Hepatic stellate cell (primary cell): Measurements from ENCODE around the gene MPHOSPH9.
A peak's percentile ranks its signal among the peaks of the same experiment; 100 is the strongest.

Experiments
- DNase-seq: peaks from one replicate; pipeline ENCODE4 v3.0.0; 2011; ENCODE audit warnings: low spot score

The MPHOSPH9 gene

GRCh38 chr12:123126294-123127181 is 106.4 kb downstream of the MPHOSPH9 start:
- peak; percentile 97 for DNase-seq

DNA sequence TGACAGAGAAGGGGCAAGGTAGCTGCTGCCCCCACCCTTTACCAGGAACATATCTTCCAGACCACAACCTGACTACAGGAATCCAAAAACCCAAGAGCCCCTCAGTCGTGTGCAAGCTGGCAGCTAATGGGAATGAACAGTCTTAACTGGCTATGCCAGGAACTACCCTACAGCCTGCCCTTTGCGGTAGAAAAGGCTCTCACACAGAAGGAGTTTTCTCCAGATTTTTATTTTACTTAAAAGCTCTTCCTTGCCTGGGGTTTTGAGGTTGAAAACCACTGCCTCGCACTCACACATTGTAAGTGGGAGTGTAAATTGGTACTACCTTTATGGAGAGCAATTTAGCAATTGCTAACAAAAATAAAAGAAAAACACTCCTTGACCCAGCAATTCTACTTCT is 110.3 kb downstream of the MPHOSPH9 start:
- no peak for DNase-seq

GRCh38 chr12:123121670-123122069 is 111.3 kb downstream of the MPHOSPH9 start:
- no peak for DNase-seq

DNA sequence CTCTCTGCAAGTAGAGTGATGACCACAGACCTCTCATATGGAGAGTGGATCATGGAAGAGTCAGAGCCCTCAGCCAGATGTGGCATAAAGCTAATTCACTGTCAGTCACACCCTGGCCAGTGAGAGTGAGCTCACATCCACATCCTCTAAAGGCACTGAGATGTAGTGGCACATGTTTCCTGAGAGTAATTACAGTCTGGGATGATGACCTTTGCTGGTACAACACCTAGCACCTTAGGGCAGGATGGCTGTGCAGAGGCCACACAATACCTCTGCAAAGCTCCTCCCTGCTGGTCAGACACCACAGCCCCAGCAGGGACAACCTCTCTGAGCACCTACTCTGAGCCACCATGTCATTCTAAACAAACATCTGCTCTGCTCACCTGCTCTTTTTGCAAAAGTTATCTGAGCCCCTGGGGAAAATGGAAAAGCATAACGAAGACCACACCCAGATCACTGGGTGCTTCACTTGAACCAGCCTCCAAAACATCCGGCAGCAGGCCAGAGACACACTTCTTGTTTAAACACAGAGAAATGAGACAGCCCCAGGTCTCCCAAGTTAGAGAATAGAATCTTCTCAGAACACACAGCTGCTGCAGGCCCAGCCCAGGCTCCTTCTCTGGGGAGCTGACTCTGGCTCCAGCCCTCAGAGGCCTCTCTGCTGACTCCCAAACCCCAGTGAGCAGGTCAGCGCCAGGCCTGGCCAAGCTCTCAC is 112.3 kb downstream of the MPHOSPH9 start:
- DNase-seq, result no peak

DNA sequence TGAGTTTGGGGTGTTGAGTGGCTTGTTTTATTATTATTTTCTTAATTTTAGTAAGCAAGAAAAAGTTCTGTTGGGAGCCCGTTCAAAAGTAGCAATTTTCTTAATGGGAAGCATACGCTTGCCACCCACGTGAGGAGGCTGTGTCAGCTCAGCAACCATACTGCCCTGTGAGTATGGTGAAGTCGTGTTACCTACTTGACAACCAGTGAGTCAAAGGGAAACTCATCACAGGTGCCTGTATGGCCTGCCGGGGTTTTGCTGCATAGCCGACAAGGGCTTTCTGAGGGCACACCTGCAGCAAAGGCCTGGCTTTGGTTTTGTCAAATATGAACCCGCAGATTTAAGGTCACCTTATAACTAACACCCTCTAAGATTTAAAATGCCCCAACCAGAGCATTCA is 113.1 kb downstream of the MPHOSPH9 start:
- no peak for DNase-seq

DNA sequence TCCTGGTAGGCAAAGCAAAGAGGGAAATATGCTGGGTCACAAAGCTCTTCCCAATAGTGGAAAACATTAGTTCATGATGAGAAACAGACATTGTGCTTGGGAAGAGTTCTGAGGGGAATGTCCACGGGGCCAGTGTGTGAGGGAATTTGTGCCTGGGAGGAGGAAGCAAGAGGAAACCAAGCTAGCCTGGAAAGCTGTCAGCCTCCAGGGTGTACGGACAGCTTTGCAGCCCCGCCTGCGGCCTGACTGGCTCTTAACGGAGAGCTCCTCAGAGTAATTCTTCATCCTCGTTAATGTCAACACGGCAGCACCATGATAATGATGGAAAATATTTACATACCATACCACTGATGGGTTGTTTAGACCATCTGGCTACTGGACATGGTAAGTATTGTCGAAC is 114.4 kb downstream of the MPHOSPH9 start:
- DNase-seq, result no peak

GRCh38 chr12:123115409-123116121 is 117.4 kb downstream of the MPHOSPH9 start:
- peak; percentile 92 for DNase-seq

DNA sequence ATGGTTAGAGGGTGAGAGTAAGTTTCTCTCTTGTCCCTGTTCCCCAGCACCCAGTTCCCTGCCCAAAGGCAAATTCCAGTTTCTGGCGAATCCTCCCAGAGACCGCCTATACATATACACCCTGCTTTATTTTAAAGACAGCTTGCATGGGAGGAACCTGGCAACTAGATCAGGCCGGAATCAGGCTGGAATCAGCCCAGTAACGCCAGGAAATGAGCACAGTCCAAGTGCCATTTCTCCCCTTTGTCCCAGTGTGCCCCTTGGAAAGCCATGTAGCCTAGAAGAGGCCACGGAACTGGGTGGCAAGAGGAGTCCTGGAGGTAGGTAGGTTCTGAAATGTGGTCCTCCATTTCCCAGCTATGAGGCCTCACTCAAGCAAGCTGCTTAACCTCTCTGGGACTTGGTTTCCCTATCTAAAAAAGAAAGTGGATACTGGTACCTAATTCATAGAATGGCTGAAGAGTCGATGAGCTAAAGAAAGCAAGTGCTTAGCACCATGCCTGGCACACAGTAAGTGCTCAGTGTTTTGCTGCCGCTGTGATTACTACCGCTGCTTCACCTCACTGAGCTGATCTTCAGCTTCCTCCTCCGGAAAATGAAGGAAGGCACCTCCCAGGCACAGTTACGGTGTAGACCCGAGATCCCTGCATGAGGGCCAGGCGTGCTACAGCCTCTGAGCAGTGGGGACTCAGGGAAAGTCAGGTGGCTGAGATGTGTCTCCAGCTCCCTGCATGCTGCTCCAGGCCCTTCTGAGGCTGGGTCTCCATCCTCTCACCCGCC is 118.4 kb downstream of the MPHOSPH9 start:
- DNase-seq, result no peak

- DNase-seq, result no peak
Measured at GRCh38 chr12:123113026-123113425, 119.9 kb downstream of the MPHOSPH9 start.

GRCh38 chr12:123111498-123112165 is 121.3 kb downstream of the MPHOSPH9 start:
- DNase-seq, result no peak

GRCh38 chr12:123109319-123109772 is 123.6 kb downstream of the MPHOSPH9 start:
- DNase-seq, result no peak

- DNase-seq, result no peak
Measured at GRCh38 chr12:123108682-123109066, 124.3 kb downstream of the MPHOSPH9 start.

DNA sequence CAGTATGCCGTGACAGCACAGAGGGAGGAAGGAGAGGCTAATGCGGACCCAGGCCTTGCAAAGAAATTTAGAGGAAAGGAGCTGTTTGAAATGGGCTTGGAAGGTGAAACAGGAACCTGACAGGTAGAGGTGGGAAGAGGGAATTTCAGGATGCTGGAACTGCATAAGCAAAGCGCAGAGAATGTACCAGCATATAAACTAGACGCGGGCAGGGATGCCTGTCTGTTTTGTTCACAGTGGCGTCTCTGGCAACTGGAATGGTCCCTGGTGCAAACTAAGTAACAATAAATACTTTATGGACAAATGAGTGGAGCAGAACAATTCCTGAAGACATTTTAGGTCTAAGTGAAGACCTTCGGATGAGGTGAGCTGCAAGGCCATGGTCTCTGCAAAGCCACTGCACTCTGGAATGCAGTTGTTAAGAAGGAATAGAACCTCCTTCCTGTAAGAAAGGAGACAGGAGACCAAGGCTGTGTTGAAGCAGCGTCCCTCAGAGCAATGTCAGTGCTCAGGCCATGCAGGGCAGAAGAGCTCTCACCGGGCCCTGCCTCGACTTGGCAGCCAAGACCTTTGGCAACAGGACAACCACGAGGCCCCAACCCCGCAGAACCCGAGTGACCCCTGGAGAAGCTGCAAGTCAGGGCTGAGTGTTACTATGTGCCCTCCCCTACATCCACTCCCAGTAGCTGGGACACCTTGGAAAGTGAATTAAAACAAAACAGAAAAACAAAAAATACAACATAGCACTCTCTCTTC is 124.8 kb downstream of the MPHOSPH9 start:
- DNase-seq, result no peak

DNA sequence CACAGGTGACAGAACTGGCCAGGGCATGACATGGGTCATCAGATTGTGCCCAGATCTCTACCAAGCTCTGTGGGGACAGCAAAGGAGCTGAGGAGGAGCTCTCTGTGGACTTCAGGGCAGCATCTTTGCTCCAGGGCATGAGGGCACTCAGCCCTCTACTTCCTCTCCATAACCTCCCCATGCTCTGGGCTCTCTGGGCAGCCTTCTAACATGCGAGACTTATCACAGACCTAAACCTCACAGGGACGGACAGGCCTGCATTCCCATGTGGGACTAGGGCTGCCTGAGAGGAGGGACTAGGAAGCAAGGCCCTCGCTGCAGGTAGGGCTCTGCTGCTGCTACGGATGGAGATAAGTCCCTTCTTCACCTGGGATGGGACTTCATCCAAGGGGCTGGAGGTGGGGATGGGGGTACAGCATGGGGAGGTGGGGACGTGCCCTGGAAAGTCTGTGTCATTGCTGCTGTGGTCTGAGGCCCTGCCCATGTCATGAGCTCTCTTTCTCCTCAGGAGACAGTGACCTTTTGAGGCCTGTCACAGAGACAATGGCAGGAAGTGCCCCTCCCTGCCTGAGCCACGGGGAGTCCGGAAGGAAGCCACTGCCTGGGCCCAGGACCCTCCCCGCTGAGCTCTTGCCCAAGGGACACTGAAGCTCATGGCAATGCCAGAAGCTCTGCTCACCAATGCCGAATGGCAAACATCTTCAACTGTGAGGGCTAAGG is 126.1 kb downstream of the MPHOSPH9 start:
- DNase-seq, result no peak

DNA sequence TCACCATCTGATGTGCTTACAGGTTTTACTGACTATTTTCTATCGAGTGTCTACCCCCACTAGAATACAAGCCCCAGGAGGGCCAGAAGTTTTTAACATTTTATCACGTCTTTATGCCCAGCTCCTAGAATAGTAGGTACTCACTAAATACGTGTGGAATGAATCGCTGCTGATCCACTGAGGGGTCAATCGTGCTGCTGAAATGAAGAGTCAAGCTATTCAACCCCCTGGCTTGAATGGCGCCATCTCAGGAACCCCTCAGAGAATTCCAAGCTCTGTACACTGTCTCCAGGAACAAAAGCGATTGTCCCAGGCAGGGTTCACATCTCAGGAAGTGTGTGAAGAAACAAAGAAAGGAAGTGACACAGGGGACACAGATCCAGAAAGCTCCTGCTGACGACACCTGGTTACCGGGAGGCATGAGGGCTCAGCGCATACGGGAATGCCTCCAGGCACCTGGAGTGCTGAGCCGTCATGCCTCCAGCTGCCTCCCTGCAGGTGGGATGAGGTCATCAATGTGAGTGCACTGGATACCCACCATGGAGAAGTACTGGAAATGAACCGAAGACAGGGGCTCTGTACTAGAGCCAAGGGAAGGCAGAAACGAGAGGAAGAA is 127.6 kb downstream of the MPHOSPH9 start:
- DNase-seq, result no peak

DNA sequence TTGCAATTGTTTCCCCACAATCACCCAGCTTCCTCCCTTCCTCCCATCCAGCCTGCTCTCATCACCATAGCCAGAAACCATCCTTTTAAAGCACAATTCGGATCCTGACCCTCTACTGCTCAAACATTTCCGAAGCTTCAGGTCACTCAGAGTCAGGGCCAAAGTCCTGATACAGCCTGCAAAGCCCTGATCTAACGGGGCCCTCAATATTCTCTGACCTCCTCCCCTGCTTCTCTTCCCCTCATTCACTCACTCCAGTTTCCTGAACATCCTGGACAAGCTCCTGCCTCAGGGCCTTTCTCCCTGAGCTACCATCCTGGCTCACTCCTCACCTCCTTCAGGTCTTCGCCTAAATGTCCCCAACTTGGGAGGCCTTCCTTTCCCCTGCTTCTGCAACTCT is 128.1 kb downstream of the MPHOSPH9 start:
- DNase-seq, result no peak
